Osteoblast (primary cell): ENCODE results near the gene PES1. TPM values are rescaled to one million over a fixed set of nuclear protein-coding genes. Genes with fewer than 3 reads are reported as not detected.

ENCODE experiments used
- DNase-seq: peaks from one replicate; pipeline ENCODE4 v3.0.0; 2011; ENCODE audit warnings: low spot score, mixed read lengths; ENCODE audit not compliant: insufficient read length; ENCODE audit errors: missing footprints
- H2AFZ ChIP-seq: 2 replicates; pipeline ENCODE4 v1.6.0; 2011; ENCODE audit warnings: mild to moderate bottlenecking, low read length
- H3K27ac ChIP-seq: 2 replicates; pipeline ENCODE4 v1.5.1; 2011; ENCODE audit warnings: mild to moderate bottlenecking, low read depth, low read length, moderate library complexity
- H3K27me3 ChIP-seq: 2 replicates; pipeline ENCODE4 v1.6.0; 2012; ENCODE audit warnings: mild to moderate bottlenecking, control low read depth, inconsistent platforms, low read length, moderate library complexity; ENCODE audit not compliant: insufficient read depth
- H3K36me3 ChIP-seq: 2 replicates; pipeline ENCODE4 v1.5.1; 2011; ENCODE audit warnings: mild to moderate bottlenecking, low read length, control low read depth, moderate library complexity; ENCODE audit not compliant: insufficient read depth
- H3K4me1 ChIP-seq: 2 replicates; pipeline ENCODE4 v1.5.1; 2011; ENCODE audit warnings: mild to moderate bottlenecking, low read length, control low read depth, moderate library complexity; ENCODE audit not compliant: insufficient read depth
- H3K4me2 ChIP-seq: 2 replicates; pipeline ENCODE4 v1.6.0; 2011; ENCODE audit warnings: mild to moderate bottlenecking, low read length; ENCODE audit not compliant: insufficient read depth
- H3K4me3 ChIP-seq: fragments of 200-600 bp; sonication (generic); 3 replicates; pipeline ENCODE4 v1.5.1; 2012; ENCODE audit warnings: mild to moderate bottlenecking, low read length, inconsistent platforms; ENCODE audit not compliant: insufficient read depth
- H3K79me2 ChIP-seq: 2 replicates; pipeline ENCODE4 v1.6.0; 2012; ENCODE audit warnings: mild to moderate bottlenecking, low read length, control low read depth, inconsistent platforms; ENCODE audit not compliant: insufficient read depth
- H3K9me3 ChIP-seq: 2 replicates; pipeline ENCODE4 v1.5.1; 2011; ENCODE audit warnings: low read depth, low read length, control low read depth
- H4K20me1 ChIP-seq: 2 replicates; pipeline ENCODE4 v1.6.0; 2012; ENCODE audit warnings: mild to moderate bottlenecking, low read length, control low read depth; ENCODE audit not compliant: insufficient read depth
- total RNA-seq: library from RNA; depleted of rRNA; stranded (reverse); fragments of >200 nt; gene quantifications from 2 replicates; pipeline ENCODE4 v1.2.3, GENCODE V29; 2012
- TF ChIP-seq, protein P1 (sequence below): IDR thresholded peaks from 2 replicates; pipeline ENCODE4 v1.5.1; 2011; ENCODE audit warnings: mild to moderate bottlenecking, low read depth, low read length, moderate library complexity; ENCODE audit errors: extremely low read depth

The PES1 gene
- total RNA-seq, 1 donor, result 64.8 TPM

DNA sequence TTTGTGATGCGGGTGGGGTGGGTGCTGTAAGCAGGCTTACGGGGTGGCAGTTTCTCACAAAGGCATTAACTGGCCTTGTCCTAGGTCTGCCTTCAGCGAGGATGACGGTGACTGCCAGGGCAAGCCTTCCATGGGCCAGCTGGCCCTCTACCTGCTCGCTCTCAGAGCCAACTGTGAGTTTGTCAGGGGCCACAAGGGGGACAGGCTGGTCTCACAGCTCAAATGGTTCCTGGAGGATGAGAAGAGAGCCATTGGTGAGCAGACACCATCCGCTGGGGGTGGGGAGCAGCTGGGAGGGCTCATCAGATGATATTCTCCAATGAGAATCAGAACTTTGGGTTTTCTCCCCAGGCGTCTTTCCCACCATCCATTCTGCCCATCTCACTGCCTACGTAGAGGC, 21.1 kb upstream of the PES1 start:
- Histone ChIP-seq H3K36me3 (no peaks in the 10 kb centered on the region), H2AFZ (no peak overlapping the region), H3K9me3 (no peaks in the 10 kb centered on the region), H3K27me3 (peaks cover 2% of the 10 kb centered on the region), H3K4me2 (no peak overlapping the region), H4K20me1 (no peaks in the 10 kb centered on the region), H3K79me2 (no peaks in the 10 kb centered on the region), H3K27ac (no peak overlapping the region), H3K4me3 (no peak overlapping the region), H3K4me1 (peaks cover 14% of the 10 kb centered on the region)
- TF ChIP-seq, protein P1, sequence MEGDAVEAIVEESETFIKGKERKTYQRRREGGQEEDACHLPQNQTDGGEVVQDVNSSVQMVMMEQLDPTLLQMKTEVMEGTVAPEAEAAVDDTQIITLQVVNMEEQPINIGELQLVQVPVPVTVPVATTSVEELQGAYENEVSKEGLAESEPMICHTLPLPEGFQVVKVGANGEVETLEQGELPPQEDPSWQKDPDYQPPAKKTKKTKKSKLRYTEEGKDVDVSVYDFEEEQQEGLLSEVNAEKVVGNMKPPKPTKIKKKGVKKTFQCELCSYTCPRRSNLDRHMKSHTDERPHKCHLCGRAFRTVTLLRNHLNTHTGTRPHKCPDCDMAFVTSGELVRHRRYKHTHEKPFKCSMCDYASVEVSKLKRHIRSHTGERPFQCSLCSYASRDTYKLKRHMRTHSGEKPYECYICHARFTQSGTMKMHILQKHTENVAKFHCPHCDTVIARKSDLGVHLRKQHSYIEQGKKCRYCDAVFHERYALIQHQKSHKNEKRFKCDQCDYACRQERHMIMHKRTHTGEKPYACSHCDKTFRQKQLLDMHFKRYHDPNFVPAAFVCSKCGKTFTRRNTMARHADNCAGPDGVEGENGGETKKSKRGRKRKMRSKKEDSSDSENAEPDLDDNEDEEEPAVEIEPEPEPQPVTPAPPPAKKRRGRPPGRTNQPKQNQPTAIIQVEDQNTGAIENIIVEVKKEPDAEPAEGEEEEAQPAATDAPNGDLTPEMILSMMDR, result no peak
- DNase-seq, result peak; percentile 32

DNA sequence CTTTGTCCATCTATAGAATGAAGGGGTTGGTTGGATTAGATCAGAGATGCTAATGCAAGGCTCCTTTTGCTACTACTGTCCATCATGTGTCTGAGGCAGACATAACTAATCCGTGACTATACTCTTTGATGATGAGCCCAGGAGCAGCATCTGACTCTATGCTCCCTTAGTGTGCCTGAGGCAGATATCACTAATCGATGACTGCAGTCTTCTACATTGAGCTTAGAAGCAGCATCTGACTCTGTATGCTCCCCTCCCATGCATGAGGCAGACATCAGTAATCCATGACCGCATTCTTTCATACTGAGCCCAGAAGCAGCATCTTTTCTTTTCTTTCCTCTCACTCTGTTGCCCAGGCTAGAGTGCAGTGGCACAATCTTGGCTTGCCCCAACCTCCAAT, 19.5 kb upstream of the PES1 start:
- Histone ChIP-seq H3K27me3 (peaks cover 2% of the 10 kb centered on the region), H2AFZ (no peak overlapping the region), H3K4me3 (no peak overlapping the region), H3K4me1 (peaks cover 22% of the 10 kb centered on the region), H3K4me2 (no peak overlapping the region), H3K9me3 (no peaks in the 10 kb centered on the region), H3K36me3 (no peaks in the 10 kb centered on the region), H4K20me1 (no peaks in the 10 kb centered on the region), H3K27ac (no peak overlapping the region), H3K79me2 (no peaks in the 10 kb centered on the region)
- peak; percentile 78 for DNase-seq
- TF ChIP-seq, protein P1, result no peak

DNA sequence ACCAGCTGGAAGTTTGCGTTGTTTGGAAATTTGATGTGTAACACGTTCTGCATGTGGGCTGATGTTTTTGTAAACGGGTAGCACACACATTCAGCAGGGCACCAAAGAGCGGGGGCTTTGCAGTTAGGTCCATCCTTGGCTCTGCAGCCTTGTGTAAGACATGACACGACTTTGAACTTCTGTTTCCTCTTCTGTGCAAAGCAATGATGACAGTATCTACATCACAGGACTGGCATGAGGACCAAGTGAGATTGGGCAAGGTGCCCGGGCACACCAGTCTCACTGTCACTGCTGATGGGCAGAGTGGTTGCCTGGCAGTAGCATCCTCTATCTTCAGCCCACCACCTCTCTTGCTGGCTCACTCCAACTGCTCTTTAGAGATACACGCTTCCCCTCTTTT, 18.6 kb upstream of the PES1 start:
- Histone ChIP-seq H4K20me1 (no peaks in the 10 kb centered on the region), H3K4me3 (no peak overlapping the region), H3K4me1 (peaks cover 31% of the 10 kb centered on the region), H3K27ac (no peak overlapping the region), H3K9me3 (no peaks in the 10 kb centered on the region), H3K36me3 (no peaks in the 10 kb centered on the region), H2AFZ (no peak overlapping the region), H3K27me3 (no peaks in the 10 kb centered on the region), H3K79me2 (no peaks in the 10 kb centered on the region), H3K4me2 (no peak overlapping the region)
- DNase-seq, result peak; percentile 3
- TF ChIP-seq, protein P1, result no peak

DNA sequence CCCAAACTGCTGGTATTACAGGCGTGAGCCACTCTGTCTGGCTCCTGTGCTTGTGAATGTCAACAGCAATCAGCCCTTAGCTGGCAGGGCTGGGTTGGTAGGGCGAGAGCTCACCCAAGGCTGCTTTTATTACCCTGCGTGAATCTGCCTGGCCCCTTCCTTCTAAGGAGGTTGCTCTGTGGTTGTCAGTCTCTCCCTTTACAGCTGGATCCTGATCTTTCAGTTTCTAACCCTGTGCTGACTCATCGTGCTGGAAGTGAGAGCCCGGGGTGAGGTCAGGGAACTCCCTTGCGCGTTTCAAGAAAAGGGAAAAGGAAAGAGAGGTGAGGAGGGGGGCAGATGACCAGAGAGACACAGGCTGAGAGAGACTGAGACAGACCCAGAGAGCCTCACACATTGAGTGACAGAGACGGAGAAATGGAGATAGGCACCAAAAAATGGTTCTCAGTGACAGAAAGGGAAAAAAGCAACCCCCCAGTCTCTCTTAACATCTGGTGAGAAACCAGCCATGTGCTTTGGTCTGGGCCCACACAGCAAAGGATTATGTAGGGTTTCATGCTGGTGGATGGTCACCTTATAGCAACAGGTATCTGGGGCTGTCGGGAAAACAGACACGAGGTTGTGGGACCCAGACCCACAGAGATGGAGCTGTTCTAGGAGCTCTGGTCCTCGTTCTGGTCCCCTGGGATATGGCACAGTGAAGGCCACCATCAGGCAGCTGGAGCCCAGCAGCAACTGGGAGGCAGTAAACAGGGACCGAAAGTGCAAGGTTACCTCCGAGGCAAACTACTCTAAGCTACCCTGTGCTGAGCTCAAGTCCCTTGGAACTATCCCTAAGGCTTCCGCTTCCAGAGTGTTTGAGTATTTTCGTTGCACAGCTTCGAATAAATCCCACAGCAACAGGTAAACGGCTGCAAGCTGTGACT, 17.8 kb upstream of the PES1 start:
- DNase-seq, result peak; percentile 97
- no peaks in the 10 kb centered on the region for H4K20me1 ChIP-seq
- H3K9me3 ChIP-seq, result no peaks in the 10 kb centered on the region
- peak overlapping the region; percentile 73 for H2AFZ ChIP-seq
- peak overlapping the region; percentile 49 for H3K4me2 ChIP-seq
- no peak overlapping the region for H3K4me3 ChIP-seq
- H3K4me1 ChIP-seq, result peaks cover 31% of the 10 kb centered on the region
- H3K27ac ChIP-seq, result peak overlapping the region; percentile 12
- H3K36me3 ChIP-seq, result no peaks in the 10 kb centered on the region
- TF ChIP-seq, protein P1, result no peak
- no peaks in the 10 kb centered on the region for H3K27me3 ChIP-seq
- no peaks in the 10 kb centered on the region for H3K79me2 ChIP-seq
